Measurements from ENCODE around the gene SPACA9. TPM values are rescaled to one million over a fixed set of nuclear protein-coding genes. Genes with fewer than 3 reads are reported as not detected.

SPACA9 gene
- polyA plus RNA-seq, 4 donors = 6.2 to 10.5 (median 8.6) TPM

DNA sequence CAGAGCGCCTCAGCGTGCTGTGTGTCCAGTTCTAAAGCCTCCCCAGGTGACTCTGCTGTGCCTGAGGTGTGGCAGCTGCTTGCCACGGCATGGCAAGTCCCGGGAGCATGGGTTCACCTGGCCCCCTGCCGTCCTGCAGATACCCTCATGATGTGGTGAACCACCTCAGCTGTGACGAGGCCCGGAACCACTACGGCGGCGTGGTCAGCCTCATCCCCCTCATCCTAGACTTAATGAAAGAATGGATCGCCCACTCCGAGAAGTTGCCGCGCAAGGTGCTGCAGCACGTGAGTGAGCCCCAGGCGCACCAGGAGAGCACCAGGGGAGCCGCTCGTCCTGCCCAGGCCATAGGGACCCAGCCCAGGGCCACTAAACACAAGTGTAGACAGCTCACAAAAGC lies 9.5 kb downstream of the SPACA9 start:
- DNase-seq (ENCODE audit: low read depth in 4 of 4, low spot score in 3 of 4) = no peak

GRCh38 chr9:132892400-132892799 lies 13.7 kb downstream of the SPACA9 start:
- DNase-seq (ENCODE audit: low read depth in 4 of 4, low spot score in 3 of 4) = no peak

- no peak for DNase-seq (ENCODE audit: low read depth in 4 of 4, low spot score in 3 of 4)
Measured at GRCh38 chr9:132894346-132894745, 15.6 kb downstream of the SPACA9 start.

DNA sequence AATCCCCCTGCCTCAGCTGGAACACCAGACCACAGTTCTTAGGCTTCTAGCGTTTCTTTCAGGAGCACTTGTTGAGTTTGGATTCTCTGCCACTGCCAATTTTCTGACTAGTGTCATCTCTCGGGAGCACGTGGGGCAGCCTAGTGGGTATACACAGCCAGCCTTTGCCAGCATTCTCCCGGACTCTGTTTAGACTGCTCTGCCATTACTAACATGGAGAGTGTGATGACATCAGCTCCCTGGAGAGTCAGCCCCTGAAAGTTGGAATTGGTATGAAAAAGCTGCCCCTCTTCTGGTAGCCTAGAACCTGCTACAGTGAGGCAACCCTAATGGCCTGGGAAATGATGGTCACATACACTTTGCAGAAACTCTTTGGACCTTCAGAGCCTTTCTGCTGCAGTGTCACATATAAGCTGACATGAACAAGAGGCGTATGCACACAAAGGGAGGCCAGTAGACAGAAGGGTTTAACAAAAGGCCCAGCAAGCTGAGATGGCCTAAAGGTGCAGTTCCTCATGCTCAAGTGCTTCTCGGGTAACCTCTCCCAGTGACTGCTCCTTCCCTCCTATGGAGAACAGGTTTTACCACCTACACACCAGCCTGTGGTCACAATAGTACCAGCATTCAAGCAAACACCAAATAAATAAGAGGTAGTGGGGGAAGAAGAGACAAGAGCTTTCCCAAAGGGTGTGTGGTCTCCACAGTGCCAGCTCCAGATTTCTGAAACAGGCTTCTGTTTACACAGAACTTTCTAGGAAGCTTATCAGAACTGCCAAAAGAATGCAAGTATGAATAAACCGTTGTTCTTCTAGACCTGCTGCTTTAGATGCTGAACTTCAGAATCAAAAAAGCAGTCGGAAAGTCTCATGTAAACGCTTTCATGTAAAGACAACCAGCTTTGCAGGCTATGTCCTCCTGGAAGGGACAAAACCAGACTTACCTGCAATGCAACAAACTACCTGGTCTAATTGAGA lies 16.5 kb downstream of the SPACA9 start:
- DNase-seq (ENCODE audit: low read depth in 4 of 4, low spot score in 3 of 4) = no peak

GRCh38 chr9:132896264-132896663 lies 17.6 kb downstream of the SPACA9 start:
- no peak for DNase-seq (ENCODE audit: low read depth in 4 of 4, low spot score in 3 of 4)

GRCh38 chr9:132896906-132897305 lies 18.2 kb downstream of the SPACA9 start:
- no peak for DNase-seq (ENCODE audit: low read depth in 4 of 4, low spot score in 3 of 4)

DNA sequence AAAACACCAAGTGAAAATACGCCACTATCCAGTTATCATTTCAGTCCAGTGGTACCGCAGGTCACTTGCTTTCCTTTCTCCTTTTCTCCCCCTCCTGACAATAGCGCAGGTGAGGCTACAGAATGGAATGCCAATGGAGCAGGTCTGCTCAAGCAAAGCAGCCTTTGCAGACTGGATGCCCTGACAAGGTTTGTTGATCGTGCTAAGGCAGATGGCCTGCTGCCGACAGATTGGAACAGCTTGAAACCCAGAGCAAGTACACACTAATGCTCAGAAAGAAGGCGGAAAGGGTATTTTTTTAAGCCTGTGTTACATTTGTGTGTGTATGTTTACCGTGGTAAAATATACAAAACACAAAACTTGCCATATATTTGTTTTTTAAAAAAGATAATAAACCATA lies 19.4 kb downstream of the SPACA9 start:
- no peak for DNase-seq (ENCODE audit: low read depth in 4 of 4, low spot score in 3 of 4)

- peak in 3 of 4 donors; percentile 33 to 70 (median 57) for DNase-seq (ENCODE audit: low read depth in 4 of 4, low spot score in 3 of 4)
Measured at GRCh38 chr9:132901858-132902831, 23.4 kb downstream of the SPACA9 start.

DNA sequence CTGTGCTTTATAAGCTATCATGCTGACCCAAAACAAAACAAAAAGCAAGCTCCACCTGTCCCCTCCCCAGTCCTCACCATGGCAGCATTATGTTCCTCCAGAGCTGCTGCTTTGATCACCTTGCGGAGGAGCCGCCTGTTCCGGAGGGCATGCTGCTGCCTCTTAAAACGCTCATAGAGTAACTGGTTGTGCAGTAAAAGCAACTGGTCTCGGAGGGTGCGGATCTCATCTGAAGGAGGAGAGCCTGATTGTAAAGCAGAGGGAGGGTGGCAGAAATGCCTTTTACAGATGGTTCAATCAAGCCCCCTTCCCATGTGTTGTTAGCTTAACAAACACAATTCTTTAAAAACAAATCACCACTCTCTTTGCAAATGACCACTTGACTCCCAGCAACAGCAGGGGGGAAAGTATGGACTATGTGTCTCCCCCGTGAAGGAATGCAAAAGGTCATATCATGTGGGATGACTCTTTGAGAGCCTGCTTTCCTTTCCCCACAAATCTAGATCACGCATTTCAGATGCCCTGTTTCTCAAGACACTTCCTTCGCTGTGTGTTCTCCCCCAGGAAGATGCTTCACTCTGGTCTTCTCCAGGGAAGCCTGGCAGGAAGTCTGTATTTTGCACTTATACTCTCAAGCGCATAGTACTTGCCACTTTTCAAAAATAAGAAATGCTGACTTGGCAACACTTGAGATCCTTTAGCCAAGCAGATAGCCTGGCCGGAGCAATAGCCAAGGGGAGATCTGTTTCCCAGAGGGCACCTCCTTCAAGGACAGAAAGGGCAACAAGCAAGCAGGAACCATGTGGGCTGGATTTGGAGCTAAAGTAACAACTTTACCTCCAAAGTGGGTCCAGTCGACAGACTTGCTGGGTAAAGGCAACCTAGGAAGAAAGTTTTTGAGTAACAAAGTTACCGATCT lies 25.1 kb downstream of the SPACA9 start:
- no peak for DNase-seq (ENCODE audit: low read depth in 4 of 4, low spot score in 3 of 4)

DNA sequence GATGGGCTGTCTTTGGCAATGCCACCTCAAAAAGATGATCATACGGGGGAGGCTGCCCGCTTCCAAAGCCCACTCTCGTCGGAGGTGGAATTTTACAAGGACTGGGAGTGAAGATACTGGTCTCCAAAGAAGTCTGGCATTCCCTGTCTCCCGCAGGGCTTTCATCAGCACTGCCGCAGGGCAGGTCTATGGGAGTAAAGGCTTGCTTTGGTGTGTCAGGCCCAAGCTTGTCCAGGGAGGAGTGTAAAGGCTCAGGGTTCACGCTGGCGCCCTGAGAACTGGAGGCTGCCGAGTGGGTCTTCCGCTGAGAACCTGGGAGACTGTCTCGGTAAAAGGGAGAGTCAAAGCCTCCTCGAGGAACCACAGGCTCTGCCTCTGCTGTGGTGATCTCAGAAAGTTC lies 27.0 kb downstream of the SPACA9 start:
- DNase-seq (ENCODE audit: low read depth in 4 of 4, low spot score in 3 of 4) = no peak

DNA sequence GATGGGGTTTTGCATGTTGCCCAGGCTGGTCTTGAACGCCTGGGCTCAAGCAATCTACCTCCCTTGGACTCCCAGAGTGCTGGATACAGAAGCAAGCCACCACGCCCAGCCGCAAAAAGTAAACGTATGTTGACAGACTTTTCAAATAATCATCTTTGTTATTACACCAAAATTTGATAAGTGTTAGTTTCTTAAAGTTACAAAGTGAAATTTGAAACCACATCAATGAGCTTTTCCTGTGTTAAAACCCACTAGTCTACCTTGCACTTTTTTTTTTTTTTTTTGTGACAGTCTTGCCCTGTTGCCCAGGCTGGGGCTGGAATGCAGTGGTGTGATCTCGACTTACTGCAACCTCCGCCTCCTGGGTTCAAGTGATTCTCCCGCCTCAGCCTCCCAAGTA lies 29.9 kb downstream of the SPACA9 start:
- no peak for DNase-seq (ENCODE audit: low read depth in 4 of 4, low spot score in 3 of 4)

- DNase-seq (ENCODE audit: low read depth in 4 of 4, low spot score in 3 of 4) = no peak
Measured at GRCh38 chr9:132909311-132909710, 30.6 kb downstream of the SPACA9 start.

- DNase-seq (ENCODE audit: low read depth in 4 of 4, low spot score in 3 of 4) = no peak
Measured at GRCh38 chr9:132910376-132910775, 31.7 kb downstream of the SPACA9 start.

DNA sequence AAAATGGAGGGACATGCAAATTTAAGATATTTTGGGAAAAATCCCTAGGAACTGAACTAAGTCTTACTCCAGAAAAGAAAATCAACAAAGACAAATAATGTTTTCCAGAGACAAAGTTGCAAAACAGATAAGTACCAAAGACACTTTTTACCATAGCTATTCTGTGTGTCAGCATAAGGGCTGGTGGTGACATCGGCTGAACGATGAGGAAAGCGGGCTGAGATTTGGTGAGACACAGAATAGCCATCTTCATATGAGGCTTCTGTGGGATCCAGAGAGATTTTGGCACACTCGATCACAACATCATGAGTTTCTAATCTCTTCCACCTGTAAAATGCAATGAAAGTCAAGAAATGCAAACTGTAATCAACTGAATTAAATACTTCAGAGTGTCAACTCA lies 33.4 kb downstream of the SPACA9 start:
- no peak for DNase-seq (ENCODE audit: low read depth in 4 of 4, low spot score in 3 of 4)

- DNase-seq (ENCODE audit: low read depth in 4 of 4, low spot score in 3 of 4) = no peak
Measured at GRCh38 chr9:132914924-132915323, 36.2 kb downstream of the SPACA9 start.

GRCh38 chr9:132919614-132920268 lies 41.0 kb downstream of the SPACA9 start:
- DNase-seq (ENCODE audit: low read depth in 4 of 4, low spot score in 3 of 4) = no peak

- DNase-seq (ENCODE audit: low read depth in 4 of 4, low spot score in 3 of 4) = no peak
Measured at GRCh38 chr9:132923346-132923902, 44.7 kb downstream of the SPACA9 start.

DNA sequence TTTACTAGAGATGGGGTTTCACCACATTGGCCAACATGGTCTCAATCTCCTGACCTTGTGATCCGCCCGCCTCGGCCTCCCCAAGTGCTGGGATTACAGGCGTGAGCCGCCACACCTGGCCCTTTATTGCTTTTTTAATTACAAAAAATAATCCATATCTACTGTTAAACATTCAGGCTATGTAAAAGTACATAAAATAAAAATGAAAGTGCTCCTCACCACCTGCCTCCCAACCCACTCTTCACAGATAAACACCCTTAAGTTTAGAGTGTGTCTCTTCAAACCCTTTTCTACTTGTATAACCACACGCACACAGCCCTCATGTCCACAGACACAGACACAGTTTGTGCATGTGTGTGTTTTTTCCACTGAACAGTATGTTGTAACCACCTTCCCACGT lies 49.0 kb downstream of the SPACA9 start:
- DNase-seq (ENCODE audit: low read depth in 4 of 4, low spot score in 3 of 4) = no peak

- DNase-seq (ENCODE audit: low read depth in 4 of 4, low spot score in 3 of 4) = no peak
Measured at GRCh38 chr9:132931178-132931735, 52.6 kb downstream of the SPACA9 start.
